WERI-Rb-1 (cell line): ENCODE results near the gene SYPL2.

Experiments used
- DNase-seq: peaks from one replicate; pipeline ENCODE4 v3.0.0-alpha.2; 2020
- H3K27ac ChIP-seq: fragments of 250-450 bp; sonication (Bioruptor Pico); 2 replicates; pipeline ENCODE4 v1.5.1; 2020; ENCODE audit warnings: mild to moderate bottlenecking, moderate library complexity
- H3K27me3 ChIP-seq: fragments of 250-450 bp; sonication (Bioruptor Pico); 2 replicates; pipeline ENCODE4 v1.5.1; 2021; ENCODE audit warnings: mild to moderate bottlenecking, low read depth, moderate library complexity; ENCODE audit not compliant: insufficient read depth, severe bottlenecking
- H3K36me3 ChIP-seq: fragments of 250-450 bp; sonication (Bioruptor Pico); 2 replicates; pipeline ENCODE4 v1.5.1; 2020; ENCODE audit warnings: mild to moderate bottlenecking, moderate library complexity
- H3K4me3 ChIP-seq: 2 replicates; pipeline ENCODE4 v1.5.1; 2011; ENCODE audit warnings: low read depth, mild to moderate bottlenecking, control low read depth, low read length
- H3K9me3 ChIP-seq: fragments of 250-450 bp; sonication (Bioruptor Pico); 2 replicates; pipeline ENCODE4 v1.5.1; 2021; ENCODE audit warnings: mild to moderate bottlenecking, moderate library complexity; ENCODE audit not compliant: severe bottlenecking
- CTCF ChIP-seq: IDR thresholded peaks from 2 replicates; pipeline ENCODE4 v1.5.1; 2011; ENCODE audit warnings: low read depth, mild to moderate bottlenecking, control low read depth, inconsistent platforms, low read length

The SYPL2 gene

GRCh38 chr1:109490029-109490933 lies 23.9 kb downstream of the SYPL2 start:
- Histone ChIP-seq H3K27ac (no peak overlapping the region; the same call in 1 of the 2 replicates), H3K27me3 (no peaks in the 10 kb centered on the region), H3K4me3 (no peak overlapping the region), H3K36me3 (peaks cover 65% of the 10 kb centered on the region), H3K9me3 (no peaks in the 10 kb centered on the region)
- DNase-seq: peak; percentile 78
- peak; percentile 86 for TF ChIP-seq CTCF

GRCh38 chr1:109490934-109491302 lies 24.6 kb downstream of the SYPL2 start:
- H3K27me3 ChIP-seq: no peaks in the 10 kb centered on the region
- DNase-seq: no peak
- H3K4me3 ChIP-seq: no peak overlapping the region
- H3K9me3 ChIP-seq: no peaks in the 10 kb centered on the region
- peaks cover 61% of the 10 kb centered on the region for H3K36me3 ChIP-seq
- no peak for TF ChIP-seq CTCF
- no peak overlapping the region; the same call in 1 of the 2 replicates for H3K27ac ChIP-seq

GRCh38 chr1:109491372-109491771 lies 25.0 kb downstream of the SYPL2 start:
- no peaks in the 10 kb centered on the region for H3K9me3 ChIP-seq
- no peaks in the 10 kb centered on the region for H3K27me3 ChIP-seq
- DNase-seq: no peak
- H3K4me3 ChIP-seq: no peak overlapping the region
- H3K36me3 ChIP-seq: peaks cover 60% of the 10 kb centered on the region
- TF ChIP-seq CTCF: no peak
- H3K27ac ChIP-seq: no peak overlapping the region

GRCh38 chr1:109492779-109493178 lies 26.4 kb downstream of the SYPL2 start:
- TF ChIP-seq CTCF: no peak
- Histone ChIP-seq H3K27me3 (no peaks in the 10 kb centered on the region), H3K27ac (no peak overlapping the region), H3K36me3 (peaks cover 54% of the 10 kb centered on the region), H3K9me3 (no peaks in the 10 kb centered on the region), H3K4me3 (no peak overlapping the region)
- no peak for DNase-seq

GRCh38 chr1:109493227-109493626 lies 26.9 kb downstream of the SYPL2 start:
- Histone ChIP-seq H3K4me3 (no peak overlapping the region), H3K27me3 (no peaks in the 10 kb centered on the region), H3K9me3 (no peaks in the 10 kb centered on the region), H3K27ac (peak overlapping the region; percentile 20; the same call in 1 of the 2 replicates), H3K36me3 (peaks cover 49% of the 10 kb centered on the region)
- DNase-seq: no peak
- no peak for TF ChIP-seq CTCF
